ENCODE results near the gene CDC34.

The CDC34 gene

DNA sequence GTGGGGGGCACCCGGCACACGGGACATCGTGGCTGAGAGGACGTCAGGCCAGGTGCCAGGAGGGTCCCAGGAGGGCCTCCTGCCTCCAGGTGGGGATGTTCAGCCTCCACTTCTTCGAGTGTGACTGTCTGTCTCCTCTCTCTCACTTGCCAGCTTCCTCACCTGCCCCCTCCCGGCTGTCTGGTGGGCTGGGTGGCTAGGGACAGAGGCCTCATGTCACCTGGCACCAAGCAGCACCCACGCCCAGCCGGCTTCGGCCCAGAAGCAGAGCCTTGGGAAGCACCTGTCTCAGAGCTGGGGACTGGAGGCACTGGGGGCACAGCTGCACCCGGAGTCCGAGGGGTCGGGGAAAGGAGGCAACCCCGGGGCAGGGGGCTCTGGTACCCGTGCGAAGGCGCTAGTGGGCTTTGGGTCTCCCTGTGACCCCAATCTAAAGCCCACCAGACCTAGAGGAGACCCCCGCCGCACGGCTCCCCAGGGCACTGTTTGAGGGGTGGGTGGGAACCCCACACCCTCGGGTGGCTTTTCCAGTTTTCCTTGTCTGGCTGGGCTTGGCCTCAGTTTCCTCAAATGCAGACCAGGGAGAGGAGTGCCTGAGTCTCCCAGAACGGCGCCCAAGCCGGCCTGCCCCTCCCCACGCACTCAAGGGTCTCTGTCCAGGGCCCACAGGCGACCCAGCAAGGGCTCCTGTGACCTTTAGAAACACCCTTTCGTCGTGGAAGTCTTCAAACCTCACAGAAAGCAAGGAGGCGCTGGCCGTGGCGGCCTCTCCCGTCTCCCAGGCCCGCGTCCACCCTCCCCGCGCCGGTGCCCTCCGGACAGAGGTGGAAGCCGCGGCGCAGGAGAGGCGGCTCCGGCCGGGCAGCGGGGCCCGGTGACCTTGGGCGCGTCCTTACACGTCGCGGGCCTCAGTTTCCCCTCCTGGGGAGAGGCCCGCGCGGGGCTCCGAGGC is 57.5 kb downstream of the CDC34 start:
- TF ChIP-seq ZBTB7A (IDR thresholded peaks at IDR 0.05; ENCODE audit: low read depth): peak; percentile 85
- TF ChIP-seq EGR1 (IDR thresholded peaks at IDR 0.05): no peak

DNA sequence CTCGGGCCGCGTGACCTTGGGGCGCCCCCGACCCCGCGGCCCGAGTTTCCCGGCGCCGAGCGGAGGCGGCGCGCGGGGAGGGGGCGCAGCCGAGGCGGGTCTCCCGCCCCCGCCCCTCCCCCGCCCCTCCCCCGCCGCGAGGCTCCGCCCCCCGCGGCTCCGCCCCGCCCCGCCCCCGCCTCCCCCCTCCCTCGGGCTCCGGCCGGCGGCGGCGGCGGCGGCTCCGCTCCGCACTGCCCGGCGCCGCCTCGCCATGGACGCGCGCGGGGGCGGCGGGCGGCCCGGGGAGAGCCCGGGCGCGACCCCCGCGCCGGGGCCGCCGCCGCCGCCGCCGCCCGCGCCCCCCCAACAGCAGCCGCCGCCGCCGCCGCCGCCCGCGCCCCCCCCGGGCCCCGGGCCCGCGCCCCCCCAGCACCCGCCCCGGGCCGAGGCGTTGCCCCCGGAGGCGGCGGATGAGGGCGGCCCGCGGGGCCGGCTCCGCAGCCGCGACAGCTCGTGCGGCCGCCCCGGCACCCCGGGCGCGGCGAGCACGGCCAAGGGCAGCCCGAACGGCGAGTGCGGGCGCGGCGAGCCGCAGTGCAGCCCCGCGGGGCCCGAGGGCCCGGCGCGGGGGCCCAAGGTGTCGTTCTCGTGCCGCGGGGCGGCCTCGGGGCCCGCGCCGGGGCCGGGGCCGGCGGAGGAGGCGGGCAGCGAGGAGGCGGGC is 58.3 kb downstream of the CDC34 start, which contains the start of gene HCN2:
Gene HCN2, plus strand, starts transcription at position 189 of the 703 bp plus-strand sequence. Its CDS starts 65 bp downstream, at position 254.
- TF ChIP-seq CREB1 (IDR thresholded peaks at IDR 0.05; ENCODE audit: low read depth) (no peak), EGR1 (IDR thresholded peaks at IDR 0.05) (peak; percentile 4; the same call in 1 of the 2 replicates)

DNA sequence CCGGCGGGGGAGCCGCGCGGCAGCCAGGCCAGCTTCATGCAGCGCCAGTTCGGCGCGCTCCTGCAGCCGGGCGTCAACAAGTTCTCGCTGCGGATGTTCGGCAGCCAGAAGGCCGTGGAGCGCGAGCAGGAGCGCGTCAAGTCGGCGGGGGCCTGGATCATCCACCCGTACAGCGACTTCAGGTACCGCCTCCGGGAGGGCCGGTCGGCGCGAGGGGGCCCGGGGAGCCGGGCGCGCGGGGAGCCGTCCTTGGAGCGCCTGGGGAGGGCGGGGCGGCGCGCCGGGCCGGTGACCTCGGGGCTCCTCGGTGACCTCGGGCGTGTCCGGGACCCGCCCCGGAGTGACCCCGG is 58.8 kb downstream of the CDC34 start:
- TF ChIP-seq, protein P1, sequence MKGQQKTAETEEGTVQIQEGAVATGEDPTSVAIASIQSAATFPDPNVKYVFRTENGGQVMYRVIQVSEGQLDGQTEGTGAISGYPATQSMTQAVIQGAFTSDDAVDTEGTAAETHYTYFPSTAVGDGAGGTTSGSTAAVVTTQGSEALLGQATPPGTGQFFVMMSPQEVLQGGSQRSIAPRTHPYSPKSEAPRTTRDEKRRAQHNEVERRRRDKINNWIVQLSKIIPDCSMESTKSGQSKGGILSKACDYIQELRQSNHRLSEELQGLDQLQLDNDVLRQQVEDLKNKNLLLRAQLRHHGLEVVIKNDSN (IDR thresholded peaks at IDR 0.05): no peak
- TF ChIP-seq MAX (IDR thresholded peaks at IDR 0.05) (peak; percentile 82), NFIC (IDR thresholded peaks at IDR 0.05) (no peak), FOXM1 (IDR thresholded peaks at IDR 0.05; ENCODE audit: borderline replicate concordance, low read depth) (no peak), TEAD4 (IDR thresholded peaks at IDR 0.05) (no peak)

DNA sequence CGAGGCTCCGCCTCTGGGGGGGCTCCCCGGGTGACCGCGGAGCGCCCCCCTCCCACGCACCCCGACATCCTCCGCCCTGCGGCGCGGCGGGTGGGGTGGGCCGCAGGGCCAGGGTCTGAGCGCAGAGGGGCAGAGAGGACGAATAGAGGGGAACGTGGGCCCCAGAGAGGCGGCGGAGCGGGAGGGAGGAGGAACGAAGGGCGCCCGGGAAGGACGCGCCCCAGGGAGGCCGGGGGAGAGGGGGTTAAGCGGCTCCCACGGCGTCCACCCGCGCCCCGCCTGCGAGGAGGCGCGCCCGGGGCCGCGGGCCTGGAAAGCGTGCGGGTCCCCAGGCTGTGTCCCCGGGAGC is 59.2 kb downstream of the CDC34 start:
- TF ChIP-seq, protein P1 (IDR thresholded peaks at IDR 0.05): no peak
- TF ChIP-seq TAF1 (IDR thresholded peaks at IDR 0.05; ENCODE audit: low read depth) (no peak), NFIC (IDR thresholded peaks at IDR 0.05) (no peak), CEBPB (IDR thresholded peaks at IDR 0.05) (no peak), ZBTB7A (IDR thresholded peaks at IDR 0.05; ENCODE audit: low read depth) (no peak), YY1 (IDR thresholded peaks at IDR 0.05; ENCODE audit: low read depth) (no peak), RAD21 (IDR thresholded peaks at IDR 0.05; ENCODE audit: low read depth) (no peak), EP300 (IDR thresholded peaks at IDR 0.05; ENCODE audit: borderline replicate concordance) (no peak), MAX (IDR thresholded peaks at IDR 0.05) (no peak), TEAD4 (IDR thresholded peaks at IDR 0.05) (no peak), EGR1 (IDR thresholded peaks at IDR 0.05) (no peak), CREB1 (IDR thresholded peaks at IDR 0.05; ENCODE audit: low read depth) (no peak), TCF12 (IDR thresholded peaks at IDR 0.05; ENCODE audit: low read depth) (no peak), FOXM1 (IDR thresholded peaks at IDR 0.05; ENCODE audit: borderline replicate concordance, low read depth) (no peak)
- TF ChIP-seq, protein P2, sequence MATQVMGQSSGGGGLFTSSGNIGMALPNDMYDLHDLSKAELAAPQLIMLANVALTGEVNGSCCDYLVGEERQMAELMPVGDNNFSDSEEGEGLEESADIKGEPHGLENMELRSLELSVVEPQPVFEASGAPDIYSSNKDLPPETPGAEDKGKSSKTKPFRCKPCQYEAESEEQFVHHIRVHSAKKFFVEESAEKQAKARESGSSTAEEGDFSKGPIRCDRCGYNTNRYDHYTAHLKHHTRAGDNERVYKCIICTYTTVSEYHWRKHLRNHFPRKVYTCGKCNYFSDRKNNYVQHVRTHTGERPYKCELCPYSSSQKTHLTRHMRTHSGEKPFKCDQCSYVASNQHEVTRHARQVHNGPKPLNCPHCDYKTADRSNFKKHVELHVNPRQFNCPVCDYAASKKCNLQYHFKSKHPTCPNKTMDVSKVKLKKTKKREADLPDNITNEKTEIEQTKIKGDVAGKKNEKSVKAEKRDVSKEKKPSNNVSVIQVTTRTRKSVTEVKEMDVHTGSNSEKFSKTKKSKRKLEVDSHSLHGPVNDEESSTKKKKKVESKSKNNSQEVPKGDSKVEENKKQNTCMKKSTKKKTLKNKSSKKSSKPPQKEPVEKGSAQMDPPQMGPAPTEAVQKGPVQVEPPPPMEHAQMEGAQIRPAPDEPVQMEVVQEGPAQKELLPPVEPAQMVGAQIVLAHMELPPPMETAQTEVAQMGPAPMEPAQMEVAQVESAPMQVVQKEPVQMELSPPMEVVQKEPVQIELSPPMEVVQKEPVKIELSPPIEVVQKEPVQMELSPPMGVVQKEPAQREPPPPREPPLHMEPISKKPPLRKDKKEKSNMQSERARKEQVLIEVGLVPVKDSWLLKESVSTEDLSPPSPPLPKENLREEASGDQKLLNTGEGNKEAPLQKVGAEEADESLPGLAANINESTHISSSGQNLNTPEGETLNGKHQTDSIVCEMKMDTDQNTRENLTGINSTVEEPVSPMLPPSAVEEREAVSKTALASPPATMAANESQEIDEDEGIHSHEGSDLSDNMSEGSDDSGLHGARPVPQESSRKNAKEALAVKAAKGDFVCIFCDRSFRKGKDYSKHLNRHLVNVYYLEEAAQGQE (IDR thresholded peaks at IDR 0.05; ENCODE audit: low read depth): no peak

- TF ChIP-seq, protein P2 (IDR thresholded peaks at IDR 0.05; ENCODE audit: low read depth): peak; percentile 99
- TF ChIP-seq CEBPB (IDR thresholded peaks at IDR 0.05): no peak
- TF ChIP-seq NFIC (IDR thresholded peaks at IDR 0.05): no peak
- no peak for TF ChIP-seq TAF1 (IDR thresholded peaks at IDR 0.05; ENCODE audit: low read depth)
- TF ChIP-seq EP300 (IDR thresholded peaks at IDR 0.05; ENCODE audit: borderline replicate concordance): no peak
- peak; percentile 36; the same call in 1 of the 2 replicates for TF ChIP-seq MAX (IDR thresholded peaks at IDR 0.05)
- TF ChIP-seq YY1 (IDR thresholded peaks at IDR 0.05; ENCODE audit: low read depth): no peak
- TF ChIP-seq ZBTB7A (IDR thresholded peaks at IDR 0.05; ENCODE audit: low read depth): peak; percentile 69
- no peak for TF ChIP-seq CREB1 (IDR thresholded peaks at IDR 0.05; ENCODE audit: low read depth)
- TF ChIP-seq RAD21 (IDR thresholded peaks at IDR 0.05; ENCODE audit: low read depth): no peak
Measured at GRCh38 chr19:591099-591958, 59.8 kb downstream of the CDC34 start.
